ENCODE results near the gene UBE3C. TPM values are rescaled to one million over a fixed set of nuclear protein-coding genes. Genes with fewer than 3 reads are reported as not detected.

The UBE3C gene
- total RNA-seq, 1 donor from 2014 or later, result 54.2 TPM

DNA sequence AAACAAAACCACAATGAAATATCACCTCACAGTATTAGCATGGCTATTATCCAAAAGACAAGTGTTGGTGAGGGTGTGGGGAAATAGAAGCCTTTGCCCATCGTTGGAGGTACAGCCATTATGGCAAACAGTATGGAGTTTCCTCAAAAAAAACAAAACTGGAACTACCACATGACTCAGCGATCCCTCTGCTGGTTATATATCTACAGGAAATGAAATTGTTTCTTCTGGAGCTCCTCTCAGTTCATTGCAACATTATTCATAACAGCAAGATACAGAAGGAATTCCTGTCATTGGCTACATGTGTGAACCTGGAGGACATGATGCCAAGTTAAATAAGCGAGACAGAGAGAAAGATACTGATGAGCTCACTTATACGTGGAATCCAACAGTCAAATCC, 2.4 kb upstream of the UBE3C start:
- Mint-ChIP-seq H3K27me3 (ENCODE audit: unreplicated experiment) (peaks cover 2% of the 10 kb centered on the region), H3K4me3 (ENCODE audit: unreplicated experiment) (peak overlapping the region; percentile 10), H3K9me3 (ENCODE audit: unreplicated experiment) (no peaks in the 10 kb centered on the region), H3K4me1 (ENCODE audit: unreplicated experiment) (peaks cover 14% of the 10 kb centered on the region), H3K27ac (ENCODE audit: unreplicated experiment) (no peak overlapping the region), H3K36me3 (ENCODE audit: low read depth, unreplicated experiment) (peaks cover 11% of the 10 kb centered on the region)
- TF ChIP-seq, protein P1, sequence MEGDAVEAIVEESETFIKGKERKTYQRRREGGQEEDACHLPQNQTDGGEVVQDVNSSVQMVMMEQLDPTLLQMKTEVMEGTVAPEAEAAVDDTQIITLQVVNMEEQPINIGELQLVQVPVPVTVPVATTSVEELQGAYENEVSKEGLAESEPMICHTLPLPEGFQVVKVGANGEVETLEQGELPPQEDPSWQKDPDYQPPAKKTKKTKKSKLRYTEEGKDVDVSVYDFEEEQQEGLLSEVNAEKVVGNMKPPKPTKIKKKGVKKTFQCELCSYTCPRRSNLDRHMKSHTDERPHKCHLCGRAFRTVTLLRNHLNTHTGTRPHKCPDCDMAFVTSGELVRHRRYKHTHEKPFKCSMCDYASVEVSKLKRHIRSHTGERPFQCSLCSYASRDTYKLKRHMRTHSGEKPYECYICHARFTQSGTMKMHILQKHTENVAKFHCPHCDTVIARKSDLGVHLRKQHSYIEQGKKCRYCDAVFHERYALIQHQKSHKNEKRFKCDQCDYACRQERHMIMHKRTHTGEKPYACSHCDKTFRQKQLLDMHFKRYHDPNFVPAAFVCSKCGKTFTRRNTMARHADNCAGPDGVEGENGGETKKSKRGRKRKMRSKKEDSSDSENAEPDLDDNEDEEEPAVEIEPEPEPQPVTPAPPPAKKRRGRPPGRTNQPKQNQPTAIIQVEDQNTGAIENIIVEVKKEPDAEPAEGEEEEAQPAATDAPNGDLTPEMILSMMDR (IDR thresholded peaks at IDR 0.05; ENCODE audit: unreplicated experiment), result no peak
- DNase-seq (ENCODE audit: low spot score), result no peak

DNA sequence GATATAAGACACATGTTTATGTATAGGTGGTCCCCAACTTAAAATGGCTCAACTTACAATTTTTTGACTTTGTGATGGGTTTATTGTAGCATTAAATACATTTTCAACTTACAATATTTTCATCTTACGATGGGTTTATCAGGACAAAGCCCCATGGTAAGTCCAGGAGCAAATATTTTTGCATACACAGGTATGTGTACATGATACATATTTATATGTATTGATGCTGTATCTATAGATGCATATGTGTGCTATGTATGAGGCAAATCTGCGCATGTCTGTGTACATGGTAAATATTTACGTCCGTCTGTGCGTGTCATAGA, 664 bp upstream of the UBE3C start:
- TF ChIP-seq, protein P1 (IDR thresholded peaks at IDR 0.05; ENCODE audit: unreplicated experiment), result no peak
- peaks cover 3% of the 10 kb centered on the region for H3K27me3 Mint-ChIP-seq (ENCODE audit: unreplicated experiment)
- peak overlapping the region; percentile 84 for H3K4me3 Mint-ChIP-seq (ENCODE audit: unreplicated experiment)
- H3K36me3 Mint-ChIP-seq (ENCODE audit: low read depth, unreplicated experiment), result peaks cover 22% of the 10 kb centered on the region
- peaks cover 18% of the 10 kb centered on the region for H3K4me1 Mint-ChIP-seq (ENCODE audit: unreplicated experiment)
- no peak for DNase-seq (ENCODE audit: low spot score)
- H3K9me3 Mint-ChIP-seq (ENCODE audit: unreplicated experiment), result no peaks in the 10 kb centered on the region
- H3K27ac Mint-ChIP-seq (ENCODE audit: unreplicated experiment), result no peak overlapping the region

DNA sequence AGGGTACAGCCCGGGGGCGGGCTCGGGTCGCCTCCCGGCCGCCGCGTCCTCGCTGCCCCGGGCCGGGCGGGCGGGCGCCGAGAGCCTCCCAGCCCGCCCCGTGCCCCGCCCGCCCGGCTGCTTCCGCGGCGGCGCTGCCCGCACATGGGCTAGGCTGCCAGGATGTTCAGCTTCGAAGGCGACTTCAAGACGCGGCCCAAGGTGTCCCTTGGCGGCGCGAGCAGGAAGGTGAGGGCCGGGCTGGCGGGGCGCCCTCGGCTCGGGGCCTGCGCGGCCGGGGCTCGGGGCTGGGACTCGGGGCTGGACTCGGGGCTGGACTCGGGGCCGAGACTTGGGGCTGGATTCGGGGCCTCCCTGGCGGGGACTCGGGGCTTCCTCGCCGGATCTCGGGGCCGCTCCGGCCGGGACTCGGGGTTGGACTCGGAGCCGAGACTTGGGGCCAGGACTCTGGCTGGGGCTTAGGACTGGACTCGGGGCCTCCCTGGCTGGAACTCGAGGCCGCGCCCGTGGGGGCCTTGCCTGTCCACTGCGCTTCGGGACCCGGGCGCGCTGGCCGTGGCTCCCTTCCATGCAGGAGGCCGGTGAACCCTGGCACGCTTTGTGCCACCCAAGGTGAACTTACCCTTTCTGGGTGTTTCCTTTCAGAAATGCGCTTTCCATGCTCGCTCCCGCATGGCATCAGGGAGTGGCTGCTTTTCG, 534 bp downstream of the UBE3C start:
- Mint-ChIP-seq H3K9me3 (ENCODE audit: unreplicated experiment) (no peaks in the 10 kb centered on the region), H3K27me3 (ENCODE audit: unreplicated experiment) (peaks cover 5% of the 10 kb centered on the region), H3K4me3 (ENCODE audit: unreplicated experiment) (peak overlapping the region; percentile 90), H3K27ac (ENCODE audit: unreplicated experiment) (no peak overlapping the region), H3K36me3 (ENCODE audit: low read depth, unreplicated experiment) (peaks cover 22% of the 10 kb centered on the region), H3K4me1 (ENCODE audit: unreplicated experiment) (peaks cover 26% of the 10 kb centered on the region)
- TF ChIP-seq, protein P1 (IDR thresholded peaks at IDR 0.05; ENCODE audit: unreplicated experiment), result no peak
- DNase-seq (ENCODE audit: low spot score), result peak; percentile 63

- no peaks in the 10 kb centered on the region for H3K9me3 Mint-ChIP-seq (ENCODE audit: unreplicated experiment)
- H3K36me3 Mint-ChIP-seq (ENCODE audit: low read depth, unreplicated experiment), result peaks cover 22% of the 10 kb centered on the region
- TF ChIP-seq, protein P1 (IDR thresholded peaks at IDR 0.05; ENCODE audit: unreplicated experiment), result no peak
- no peak overlapping the region for H3K27ac Mint-ChIP-seq (ENCODE audit: unreplicated experiment)
- peaks cover 5% of the 10 kb centered on the region for H3K27me3 Mint-ChIP-seq (ENCODE audit: unreplicated experiment)
- peak overlapping the region; percentile 90 for H3K4me3 Mint-ChIP-seq (ENCODE audit: unreplicated experiment)
- DNase-seq (ENCODE audit: low spot score), result no peak
- peaks cover 26% of the 10 kb centered on the region for H3K4me1 Mint-ChIP-seq (ENCODE audit: unreplicated experiment)
Observed at GRCh38 chr7:157139810-157140510, 1.2 kb downstream of the UBE3C start.

DNA sequence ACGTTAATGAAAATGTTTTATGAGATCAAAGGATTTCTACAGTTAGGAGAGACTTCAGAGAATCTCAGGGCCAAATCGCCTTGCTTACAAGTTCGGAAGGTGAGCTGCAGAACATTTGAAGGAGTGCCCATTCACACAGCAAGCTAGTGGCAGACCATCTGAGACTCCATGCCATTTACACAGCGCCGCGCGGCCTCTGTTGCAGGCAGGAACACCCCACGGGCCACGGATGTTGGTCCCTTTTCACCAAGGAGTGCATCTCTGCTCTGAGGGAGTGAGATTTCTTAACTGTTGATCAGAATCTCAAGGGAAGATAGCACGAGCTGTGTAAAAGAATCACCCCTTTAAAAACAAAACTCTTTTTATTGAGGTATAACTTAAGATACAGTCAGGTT, 1.8 kb downstream of the UBE3C start:
- TF ChIP-seq, protein P1 (IDR thresholded peaks at IDR 0.05; ENCODE audit: unreplicated experiment), result no peak
- DNase-seq (ENCODE audit: low spot score), result no peak
- Mint-ChIP-seq H3K4me1 (ENCODE audit: unreplicated experiment) (peaks cover 26% of the 10 kb centered on the region), H3K27me3 (ENCODE audit: unreplicated experiment) (peaks cover 5% of the 10 kb centered on the region), H3K9me3 (ENCODE audit: unreplicated experiment) (no peaks in the 10 kb centered on the region), H3K4me3 (ENCODE audit: unreplicated experiment) (peak overlapping the region; percentile 90), H3K27ac (ENCODE audit: unreplicated experiment) (no peak overlapping the region), H3K36me3 (ENCODE audit: low read depth, unreplicated experiment) (peaks cover 22% of the 10 kb centered on the region)
